NCI-H774 (cell line): ENCODE results near the gene LINGO1.

Source experiments
- DNase-seq: peaks from one replicate; lab custom pipeline; 2025; lab: John Stamatoyannopoulos, UW

Gene LINGO1

GRCh38 chr15:77630956-77631744 lies 1.6 kb downstream of the LINGO1 start:
- DNase-seq = no peak

- no peak for DNase-seq
Measured at GRCh38 chr15:77630056-77630455, 2.7 kb downstream of the LINGO1 start.

GRCh38 chr15:77629070-77630030 lies 3.4 kb downstream of the LINGO1 start:
- DNase-seq = no peak

- DNase-seq = no peak
Measured at GRCh38 chr15:77628010-77628409, 4.7 kb downstream of the LINGO1 start.

- no peak for DNase-seq
Measured at GRCh38 chr15:77627581-77627980, 5.1 kb downstream of the LINGO1 start.

GRCh38 chr15:77627067-77627466 lies 5.6 kb downstream of the LINGO1 start:
- no peak for DNase-seq

- no peak for DNase-seq
Measured at GRCh38 chr15:77626002-77626401, 6.7 kb downstream of the LINGO1 start.

GRCh38 chr15:77625376-77625775 lies 7.3 kb downstream of the LINGO1 start:
- no peak for DNase-seq

- DNase-seq = no peak
Measured at GRCh38 chr15:77624868-77625267, 7.8 kb downstream of the LINGO1 start.

GRCh38 chr15:77623755-77624524 lies 8.8 kb downstream of the LINGO1 start:
- DNase-seq = no peak

- DNase-seq = no peak
Measured at GRCh38 chr15:77622934-77623754, 9.6 kb downstream of the LINGO1 start.

- DNase-seq = no peak
Measured at GRCh38 chr15:77622209-77622933, 10.3 kb downstream of the LINGO1 start.

- DNase-seq = no peak
Measured at GRCh38 chr15:77621847-77622208, 10.9 kb downstream of the LINGO1 start.

GRCh38 chr15:77620960-77621647 lies 11.6 kb downstream of the LINGO1 start:
- DNase-seq = no peak

- DNase-seq = no peak
Measured at GRCh38 chr15:77620297-77620696, 12.4 kb downstream of the LINGO1 start.

- DNase-seq = no peak
Measured at GRCh38 chr15:77619883-77620282, 12.8 kb downstream of the LINGO1 start.

- DNase-seq = no peak
Measured at GRCh38 chr15:77617476-77618230, 15.1 kb downstream of the LINGO1 start.

GRCh38 chr15:77616072-77616471 lies 16.6 kb downstream of the LINGO1 start:
- DNase-seq = no peak

GRCh38 chr15:77615472-77615871 lies 17.2 kb downstream of the LINGO1 start:
- no peak for DNase-seq
